Measurements from ENCODE around the gene KRT32. TPM values are rescaled to one million over a fixed set of nuclear protein-coding genes. Genes with fewer than 3 reads are reported as not detected.

Gene KRT32
- total RNA-seq, 1 experiment from 2014 or later, result not detected

- H3K36me3 ChIP-seq (ENCODE audit: insufficient read depth, low read length, poor library complexity, severe bottlenecking), result no peaks in the 10 kb centered on the region
- H3K4me3 ChIP-seq (ENCODE audit: low read depth, low read length, poor library complexity, severe bottlenecking), result no peak overlapping the region
- TF ChIP-seq CTCF (conservative IDR thresholded peaks at IDR 0.05; ENCODE audit: low read depth, low read length) (no peak), EZH2 (IDR thresholded peaks at IDR 0.05; ENCODE audit: borderline replicate concordance, low read depth, low read length, poor library complexity, severe bottlenecking) (no peak)
- no peaks in the 10 kb centered on the region for H3K27me3 ChIP-seq (replicated peaks; ENCODE audit: insufficient read depth, low read depth, low read length, poor library complexity)
- H3K9me3 ChIP-seq (ENCODE audit: low read depth, low read length, poor library complexity, severe bottlenecking), result no peaks in the 10 kb centered on the region
- no peak for DNase-seq (ENCODE audit: low spot score)
- BruUV-seq (replicated peaks), result no TSS peak
- CTCF ChIA-PET, result no interaction called here
- POLR2A ChIA-PET (ENCODE audit: low non-redundant PET), result no interaction called here
- H3K4me1 ChIP-seq (ENCODE audit: insufficient read depth, low read length, poor library complexity, severe bottlenecking), result no peaks in the 10 kb centered on the region
- intact Hi-C loops (cut with micrococcal nuclease; ENCODE audit: unreplicated experiment), result no loop called here
- H3K27ac ChIP-seq (ENCODE audit: low read depth, low read length, poor library complexity, severe bottlenecking), result no peak overlapping the region
Observed at GRCh38 chr17:41411072-41411840, 55.9 kb downstream of the KRT32 start.

Small RNA genes lying within 50 kb of the gene (microRNA-seq; reads per million reads assigned to microRNA genes)
- gene MIR6510, result not detected

Other genes with a start within 250 kb of the KRT32 start
- not detected in 2 replicates for gene KRTAP9-2, start 240.7 kb downstream of the KRT32 start, total RNA-seq (2021)
- gene KRTAP9-3, start 234.9 kb downstream of the KRT32 start, total RNA-seq (2021), result not detected in 2 replicates
- gene KRTAP9-8, start 229.4 kb downstream of the KRT32 start, total RNA-seq (2021), result not detected in 2 replicates
- gene KRTAP9-4, start 217.7 kb downstream of the KRT32 start, total RNA-seq (2021), result not detected in 2 replicates
- gene KRTAP9-9, start 212.0 kb downstream of the KRT32 start, total RNA-seq (2021), result not detected in 2 replicates
- not detected in 2 replicates for gene KRTAP9-6, start 202.0 kb downstream of the KRT32 start, total RNA-seq (2021)
- gene KRTAP9-7, start 191.7 kb downstream of the KRT32 start, total RNA-seq (2021), result not detected in 2 replicates
- not detected in 2 replicates for gene KRTAP29-1, start 164.5 kb downstream of the KRT32 start, total RNA-seq (2021)
- not detected in 2 replicates for gene KRTAP16-1, start 158.1 kb downstream of the KRT32 start, total RNA-seq (2021)
- not detected in 2 replicates for gene KRTAP17-1, start 151.7 kb downstream of the KRT32 start, total RNA-seq (2021)
- gene KRT33A, start 116.6 kb downstream of the KRT32 start, total RNA-seq (2021), result not detected in 2 replicates
- not detected in 2 replicates for gene KRT33B, start 97.6 kb downstream of the KRT32 start, total RNA-seq (2021)
- not detected in 2 replicates for gene KRT34, start 85.1 kb downstream of the KRT32 start, total RNA-seq (2021)
- gene KRT31, start 69.8 kb downstream of the KRT32 start, total RNA-seq (2021), result not detected in 2 replicates
- not detected in 2 replicates for gene KRT37, start 42.8 kb downstream of the KRT32 start, total RNA-seq (2021)
- not detected in 2 replicates for gene KRT38, start 26.4 kb downstream of the KRT32 start, total RNA-seq (2021)
- not detected in 2 replicates for gene KRT35, start 13.8 kb upstream of the KRT32 start, total RNA-seq (2021)
- gene KRT36, start 22.5 kb upstream of the KRT32 start, total RNA-seq (2021), result not detected in 2 replicates
- not detected in 2 replicates for gene KRT13, start 38.2 kb upstream of the KRT32 start, total RNA-seq (2021)
- not detected in 2 replicates for gene KRT15, start 51.5 kb upstream of the KRT32 start, total RNA-seq (2021)
- gene KRT19, start 60.9 kb upstream of the KRT32 start, total RNA-seq (2021), result 0.34 and 0.74 TPM in 2 replicates
- not detected in 2 replicates for gene KRT9, start 104.7 kb upstream of the KRT32 start, total RNA-seq (2021)
- gene KRT14, start 119.5 kb upstream of the KRT32 start, total RNA-seq (2021), result not detected in 2 replicates
- not detected in 2 replicates for gene KRT16, start 145.4 kb upstream of the KRT32 start, total RNA-seq (2021)
- gene KRT17, start 157.2 kb upstream of the KRT32 start, total RNA-seq (2021), result 54.1 and 82.2 TPM in 2 replicates
- 504 and 524 TPM in 2 replicates for gene EIF1, start 221.5 kb upstream of the KRT32 start, total RNA-seq (2021)
- not detected in 2 replicates for gene GAST, start 244.9 kb upstream of the KRT32 start, total RNA-seq (2021)